SU-DHL-6 (cell line): ENCODE data around the gene TARBP2.

ENCODE experiments used
- EZH2phosphoT487 ChIP-seq: fragments of 200-600 bp; sonication (generic), shearing (Covaris generic); conservative IDR thresholded peaks from 2 replicates; pipeline ENCODE4 v1.6.1; 2018; ENCODE audit warnings: mild to moderate bottlenecking, antibody characterized with exemption, low read length, moderate library complexity, mixed read lengths
- TF ChIP-seq, protein P1 (sequence below): fragments of 200-600 bp; sonication (generic); IDR thresholded peaks from one replicate; pipeline ENCODE4 v1.5.1; 2017; ENCODE audit warnings: antibody characterized with exemption, mild to moderate bottlenecking, low read length, moderate library complexity; ENCODE audit not compliant: insufficient read depth, poor library complexity, severe bottlenecking

GRCh38 chr12:53474819-53475218, 26.3 kb upstream of the TARBP2 start:
- TF ChIP-seq, protein P1, sequence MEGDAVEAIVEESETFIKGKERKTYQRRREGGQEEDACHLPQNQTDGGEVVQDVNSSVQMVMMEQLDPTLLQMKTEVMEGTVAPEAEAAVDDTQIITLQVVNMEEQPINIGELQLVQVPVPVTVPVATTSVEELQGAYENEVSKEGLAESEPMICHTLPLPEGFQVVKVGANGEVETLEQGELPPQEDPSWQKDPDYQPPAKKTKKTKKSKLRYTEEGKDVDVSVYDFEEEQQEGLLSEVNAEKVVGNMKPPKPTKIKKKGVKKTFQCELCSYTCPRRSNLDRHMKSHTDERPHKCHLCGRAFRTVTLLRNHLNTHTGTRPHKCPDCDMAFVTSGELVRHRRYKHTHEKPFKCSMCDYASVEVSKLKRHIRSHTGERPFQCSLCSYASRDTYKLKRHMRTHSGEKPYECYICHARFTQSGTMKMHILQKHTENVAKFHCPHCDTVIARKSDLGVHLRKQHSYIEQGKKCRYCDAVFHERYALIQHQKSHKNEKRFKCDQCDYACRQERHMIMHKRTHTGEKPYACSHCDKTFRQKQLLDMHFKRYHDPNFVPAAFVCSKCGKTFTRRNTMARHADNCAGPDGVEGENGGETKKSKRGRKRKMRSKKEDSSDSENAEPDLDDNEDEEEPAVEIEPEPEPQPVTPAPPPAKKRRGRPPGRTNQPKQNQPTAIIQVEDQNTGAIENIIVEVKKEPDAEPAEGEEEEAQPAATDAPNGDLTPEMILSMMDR, result no peak
- TF ChIP-seq EZH2phosphoT487, result no peak
